Activated T-cell treated with anti-CD3 and anti-CD28 coated beads, Interleukin-2, amount 50 U/mL, for 1 hour (primary cell): ENCODE measurements around the gene SLC25A5.
A peak's percentile ranks its signal among the peaks of the same experiment; 100 is the strongest.

Experiments
- DNase-seq: peaks from one replicate; pipeline ENCODE4 v3.0.0-alpha.2; 2020

The SLC25A5 gene

GRCh38 chrX:119512146-119512800, 44.0 kb downstream of the SLC25A5 start:
- no peak for DNase-seq

DNA sequence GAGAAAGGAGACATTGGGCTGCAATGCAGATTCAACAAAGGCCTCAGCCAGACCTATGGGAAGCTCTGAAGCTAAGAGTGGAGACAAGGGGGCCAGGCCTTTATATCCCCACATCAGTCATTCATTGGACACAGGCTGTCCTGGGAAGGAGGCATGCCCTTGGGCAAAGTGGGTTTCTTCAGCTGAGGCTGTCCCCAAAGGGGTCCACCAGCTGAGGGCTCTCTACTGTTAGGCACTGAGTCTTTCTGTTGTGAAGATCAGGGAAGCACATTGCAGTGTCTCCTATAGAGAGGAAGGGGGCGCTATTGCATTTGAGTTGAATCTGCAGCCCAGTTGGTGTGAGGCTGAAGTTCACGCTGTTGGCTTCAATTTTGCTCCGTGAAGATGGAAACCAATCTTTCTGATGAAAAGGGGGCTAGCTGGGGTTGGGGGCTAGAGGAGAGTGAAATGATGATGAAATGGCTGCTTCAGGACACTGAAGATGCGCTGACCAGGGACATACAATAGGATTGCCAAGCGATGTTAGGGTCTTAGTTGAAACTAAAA, 48.0 kb downstream of the SLC25A5 start:
- peak; percentile 40 for DNase-seq

GRCh38 chrX:119518371-119518770, 50.1 kb downstream of the SLC25A5 start:
- no peak for DNase-seq
